ENCODE data around the gene PAK5.
"Not testable (repeated sequence)": the region's sequence is repeated elsewhere in the genome, so short reads cannot be mapped to it uniquely, and the experiment has no call there.

The PAK5 gene

GRCh38 chr20:9668381-9668780 is 170.5 kb downstream of the PAK5 start:
- DNase-seq (ENCODE audit: extremely low spot score), result no peak
- CTCF ChIA-PET, result interaction anchor here (0.9 kb wide), 1 partner anchor 10 kb away, joined by 3 read pairs; no protein-coding TSS in a partner anchor
- TF ChIP-seq, protein P1, sequence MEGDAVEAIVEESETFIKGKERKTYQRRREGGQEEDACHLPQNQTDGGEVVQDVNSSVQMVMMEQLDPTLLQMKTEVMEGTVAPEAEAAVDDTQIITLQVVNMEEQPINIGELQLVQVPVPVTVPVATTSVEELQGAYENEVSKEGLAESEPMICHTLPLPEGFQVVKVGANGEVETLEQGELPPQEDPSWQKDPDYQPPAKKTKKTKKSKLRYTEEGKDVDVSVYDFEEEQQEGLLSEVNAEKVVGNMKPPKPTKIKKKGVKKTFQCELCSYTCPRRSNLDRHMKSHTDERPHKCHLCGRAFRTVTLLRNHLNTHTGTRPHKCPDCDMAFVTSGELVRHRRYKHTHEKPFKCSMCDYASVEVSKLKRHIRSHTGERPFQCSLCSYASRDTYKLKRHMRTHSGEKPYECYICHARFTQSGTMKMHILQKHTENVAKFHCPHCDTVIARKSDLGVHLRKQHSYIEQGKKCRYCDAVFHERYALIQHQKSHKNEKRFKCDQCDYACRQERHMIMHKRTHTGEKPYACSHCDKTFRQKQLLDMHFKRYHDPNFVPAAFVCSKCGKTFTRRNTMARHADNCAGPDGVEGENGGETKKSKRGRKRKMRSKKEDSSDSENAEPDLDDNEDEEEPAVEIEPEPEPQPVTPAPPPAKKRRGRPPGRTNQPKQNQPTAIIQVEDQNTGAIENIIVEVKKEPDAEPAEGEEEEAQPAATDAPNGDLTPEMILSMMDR (IDR thresholded peaks at IDR 0.05; ENCODE audit: control extremely low read depth, extremely low read depth, low read depth, missing control alignments), result no peak
- POLR2A ChIA-PET, result no interaction called here

DNA sequence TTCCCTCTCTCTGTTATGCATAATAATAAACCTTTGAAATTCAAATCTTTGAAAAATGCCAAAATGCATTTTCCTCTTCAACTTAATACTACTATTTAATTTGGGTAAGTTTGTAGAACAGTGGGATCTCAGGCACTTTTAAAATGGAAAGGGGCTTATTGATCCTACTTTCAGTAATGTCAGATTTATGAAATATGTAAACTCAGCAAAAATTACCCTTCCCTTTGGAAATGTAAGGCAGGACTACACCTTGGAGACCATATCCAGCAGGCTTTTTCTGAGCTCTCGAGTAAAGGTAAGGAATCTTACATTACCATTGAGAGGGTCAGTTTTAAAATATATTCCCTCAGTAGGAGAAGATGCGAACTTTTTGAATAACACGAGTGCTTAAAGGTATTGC is 175.5 kb downstream of the PAK5 start:
- DNase-seq (ENCODE audit: extremely low spot score), result no peak
- ChIA-PET POLR2A (no interaction called here), CTCF (interaction anchor here (0.9 kb wide), 1 partner anchor 255 kb away, joined by 3 read pairs; no protein-coding TSS in a partner anchor)
- TF ChIP-seq, protein P1 (IDR thresholded peaks at IDR 0.05; ENCODE audit: control extremely low read depth, extremely low read depth, low read depth, missing control alignments), result no peak

- TF ChIP-seq, protein P1 (IDR thresholded peaks at IDR 0.05; ENCODE audit: control extremely low read depth, extremely low read depth, low read depth, missing control alignments), result no peak
- CTCF ChIA-PET, result no interaction called here
- POLR2A ChIA-PET, result no interaction called here
- no peak for DNase-seq (ENCODE audit: extremely low spot score)
These were observed 178.5 kb downstream of the PAK5 start for GRCh38 chr20:9660236-9660868.

GRCh38 chr20:9647741-9648140 is 191.1 kb downstream of the PAK5 start:
- ChIA-PET POLR2A (no interaction called here), CTCF (interaction anchor here (1.1 kb wide), 1 partner anchor 11 kb away, joined by 3 read pairs; no protein-coding TSS in a partner anchor)
- DNase-seq (ENCODE audit: extremely low spot score), result no peak
- TF ChIP-seq, protein P1 (IDR thresholded peaks at IDR 0.05; ENCODE audit: control extremely low read depth, extremely low read depth, low read depth, missing control alignments), result no peak

DNA sequence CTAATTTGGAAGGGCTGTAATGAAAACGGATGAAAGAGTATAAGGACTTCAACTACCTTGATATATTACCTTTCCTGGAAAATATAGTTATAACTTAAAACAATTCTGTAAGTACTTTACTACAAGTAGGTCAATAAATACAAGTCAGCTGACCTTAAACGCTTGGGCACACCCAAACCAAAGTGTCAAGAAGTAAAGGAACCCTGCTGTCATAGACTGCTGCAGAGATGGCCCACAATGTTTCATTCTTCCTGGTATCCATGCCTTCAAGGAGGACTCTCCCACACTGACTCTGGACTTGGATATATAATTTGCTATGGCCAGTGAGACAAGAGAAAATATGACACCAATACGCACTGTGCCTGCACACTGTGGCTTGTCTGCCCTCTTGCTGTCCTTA is 192.5 kb downstream of the PAK5 start:
- ChIA-PET CTCF (interaction anchor here (1.1 kb wide), 1 partner anchor 13 kb away, joined by 3 read pairs; no protein-coding TSS in a partner anchor), POLR2A (no interaction called here)
- no peak for DNase-seq (ENCODE audit: extremely low spot score)
- TF ChIP-seq, protein P1 (IDR thresholded peaks at IDR 0.05; ENCODE audit: control extremely low read depth, extremely low read depth, low read depth, missing control alignments), result no peak

- ChIA-PET POLR2A (no interaction called here), CTCF (interaction anchor here (0.9 to 1.5 kb wide), 3 partner anchors 11 to 33 kb away, joined by 3 to 5 read pairs (median 4); no protein-coding TSS in a partner anchor)
- no peak for DNase-seq (ENCODE audit: extremely low spot score)
- TF ChIP-seq, protein P1 (IDR thresholded peaks at IDR 0.05; ENCODE audit: control extremely low read depth, extremely low read depth, low read depth, missing control alignments), result no peak
These were observed 196.0 kb downstream of the PAK5 start for GRCh38 chr20:9642882-9643281.

- POLR2A ChIA-PET; DNase-seq (ENCODE audit: extremely low spot score): not testable (repeated sequence)
- CTCF ChIA-PET, result interaction anchor here (0.8 to 1.4 kb wide), 2 partner anchors 17 to 28 kb away, joined by 3 read pairs; no protein-coding TSS in a partner anchor
These were observed 197.3 kb downstream of the PAK5 start for GRCh38 chr20:9641499-9642000.

Data from GM10248 (cell line).